GM19023 (cell line): Measurements from ENCODE around the gene EEA1.
A peak's percentile ranks its signal among the peaks of the same experiment; 100 is the strongest.
"Not testable (repeated sequence)": the region's sequence is repeated elsewhere in the genome, so short reads cannot be mapped to it uniquely, and the experiment has no call there.

Experiments
- ATAC-seq: cut with Tn5 transposase; IDR thresholded peaks from one replicate; pipeline ENCODE4 v1.9.1; 2021; ENCODE audit warnings: mild to moderate bottlenecking, moderate library complexity; ENCODE audit not compliant: unreplicated experiment

Gene EEA1

GRCh38 chr12:92928962-92929915 is at the start of gene EEA1:
Gene EEA1, minus strand, starts transcription at chr12:92929295. Its CDS starts 229 bp downstream, at chr12:92929066.
- peak; percentile 89 for ATAC-seq

- ATAC-seq: no peak
Measured at GRCh38 chr12:92978607-92979006, 49.5 kb upstream of the EEA1 start.

GRCh38 chr12:92977326-92977725 is 48.2 kb upstream of the EEA1 start:
- no peak for ATAC-seq

GRCh38 chr12:92974759-92975158 is 45.7 kb upstream of the EEA1 start:
- ATAC-seq: no peak

GRCh38 chr12:92973614-92974013 is 44.5 kb upstream of the EEA1 start:
- peak; percentile 40 for ATAC-seq

GRCh38 chr12:92971859-92972524 is 42.9 kb upstream of the EEA1 start:
- no peak for ATAC-seq

GRCh38 chr12:92968176-92968813 is 39.2 kb upstream of the EEA1 start:
- ATAC-seq: no peak

- ATAC-seq: not testable (repeated sequence)
Measured at GRCh38 chr12:92964378-92964777, 35.3 kb upstream of the EEA1 start.

- ATAC-seq: no peak
Measured at GRCh38 chr12:92961949-92962348, 32.9 kb upstream of the EEA1 start.

GRCh38 chr12:92955997-92956663 is 27.0 kb upstream of the EEA1 start:
- no peak for ATAC-seq

- no peak for ATAC-seq
Measured at GRCh38 chr12:92953747-92954146, 24.7 kb upstream of the EEA1 start.

GRCh38 chr12:92952394-92952793 is 23.3 kb upstream of the EEA1 start:
- ATAC-seq: no peak

- ATAC-seq: no peak
Measured at GRCh38 chr12:92951006-92951405, 21.9 kb upstream of the EEA1 start.

- no peak for ATAC-seq
Measured at GRCh38 chr12:92950011-92950410, 20.9 kb upstream of the EEA1 start.

GRCh38 chr12:92949466-92949865 is 20.4 kb upstream of the EEA1 start:
- no peak for ATAC-seq

- no peak for ATAC-seq
Measured at GRCh38 chr12:92947589-92948215, 18.6 kb upstream of the EEA1 start.

GRCh38 chr12:92945659-92946220 is 16.6 kb upstream of the EEA1 start:
- no peak for ATAC-seq

GRCh38 chr12:92943482-92944250 is 14.6 kb upstream of the EEA1 start:
- ATAC-seq: no peak

- ATAC-seq: no peak
Measured at GRCh38 chr12:92942905-92943304, 13.8 kb upstream of the EEA1 start.
